GM23338 (cell line): ENCODE data around the gene ZFP36. TPM values are rescaled to one million over a fixed set of nuclear protein-coding genes. Genes with fewer than 3 reads are reported as not detected.

Experiments
- ATAC-seq: fragments of 200-7000 bp; cut with Tn5 transposase; 3 replicates; pipeline ENCODE4 v1.9.1; 2020
- DNase-seq: peaks from one replicate; pipeline ENCODE4 v3.0.0-alpha.2; 2015; ENCODE audit warnings: low spot score
- H2AFZ ChIP-seq: fragments of 200-600 bp; sonication (generic); 2 replicates; pipeline ENCODE4 v1.8.0; 2016; ENCODE audit warnings: antibody characterized with exemption, mild to moderate bottlenecking, moderate library complexity
- H3F3A ChIP-seq: fragments of 200-600 bp; sonication (generic); replicated peaks from 2 replicates; pipeline ENCODE4 v1.8.0; 2017; ENCODE audit warnings: antibody characterized with exemption, mixed run types, low read depth
- H3K27ac ChIP-seq: fragments of 200-600 bp; sonication (generic); 2 replicates; pipeline ENCODE4 v1.6.1; 2016; ENCODE audit warnings: low read depth
- H3K27me3 ChIP-seq: fragments of 200-600 bp; sonication (generic); 2 replicates; pipeline ENCODE4 v1.8.0; 2016; ENCODE audit warnings: mild to moderate bottlenecking, mixed run types, moderate library complexity; ENCODE audit not compliant: insufficient read depth
- H3K36me3 ChIP-seq: fragments of 200-600 bp; sonication (generic); 2 replicates; pipeline ENCODE4 v1.8.0; 2016; ENCODE audit warnings: mild to moderate bottlenecking; ENCODE audit not compliant: insufficient read depth
- H3K4me1 ChIP-seq: fragments of 200-600 bp; sonication (generic); 2 replicates; pipeline ENCODE4 v1.8.0; 2016; ENCODE audit warnings: mild to moderate bottlenecking, moderate library complexity; ENCODE audit not compliant: insufficient read depth
- H3K4me2 ChIP-seq: fragments of 200-600 bp; sonication (generic); 2 replicates; pipeline ENCODE4 v1.7.1; 2017; ENCODE audit warnings: mixed run types
- H3K4me3 ChIP-seq: fragments of 200-600 bp; sonication (generic); 2 replicates; pipeline ENCODE4 v1.6.1; 2016; ENCODE audit warnings: mixed run types
- H3K79me2 ChIP-seq: fragments of 200-600 bp; sonication (generic); replicated peaks from 2 replicates; pipeline ENCODE4 v1.8.0; 2017; ENCODE audit warnings: mild to moderate bottlenecking; ENCODE audit not compliant: insufficient read depth
- H3K9me2 ChIP-seq: fragments of 200-600 bp; sonication (generic); 2 replicates; pipeline ENCODE4 v1.8.0; 2017; ENCODE audit not compliant: insufficient read depth
- H4K20me1 ChIP-seq: fragments of 200-600 bp; sonication (generic); replicated peaks from 2 replicates; pipeline ENCODE4 v1.8.0; 2017; ENCODE audit warnings: mild to moderate bottlenecking; ENCODE audit not compliant: insufficient read depth
- H3K27ac Mint-ChIP-seq: 2 replicates; pipeline ENCODE4 v1.8.0; 2020; ENCODE audit warnings: inconsistent platforms, mild to moderate bottlenecking, moderate library complexity, mixed read lengths
- H3K27me3 Mint-ChIP-seq: 3 replicates; pipeline ENCODE4 v1.8.0; 2022; ENCODE audit warnings: low read depth, mild to moderate bottlenecking, moderate library complexity, mixed read lengths, inconsistent platforms; ENCODE audit not compliant: insufficient read depth, poor library complexity
- H3K36me3 Mint-ChIP-seq: 3 replicates; pipeline ENCODE4 v1.8.0; 2021; ENCODE audit warnings: low read depth, mild to moderate bottlenecking, inconsistent platforms, moderate library complexity, mixed read lengths
- H3K4me1 Mint-ChIP-seq: 3 replicates; pipeline ENCODE4 v1.8.0; 2020; ENCODE audit warnings: mild to moderate bottlenecking, inconsistent platforms, mixed read lengths
- H3K4me3 Mint-ChIP-seq: 3 replicates; pipeline ENCODE4 v1.8.0; 2021; ENCODE audit warnings: moderate library complexity, mild to moderate bottlenecking, inconsistent platforms, mixed read lengths
- H3K9me3 Mint-ChIP-seq: 3 replicates; pipeline ENCODE4 v1.8.0; 2020; ENCODE audit warnings: moderate library complexity, mild to moderate bottlenecking, inconsistent platforms, mixed read lengths
- CREB1 ChIP-seq: fragments of 250-450 bp; sonication (Bioruptor Pico); IDR thresholded peaks from 2 replicates; pipeline ENCODE4 v1.5.0; 2020; ENCODE audit warnings: low read depth, mild to moderate bottlenecking, moderate library complexity
- EZH2 ChIP-seq: fragments of 200-600 bp; sonication (generic); IDR thresholded peaks from one replicate; pipeline ENCODE4 v1.8.0; 2017; ENCODE audit warnings: antibody characterized with exemption, mild to moderate bottlenecking, low read depth; ENCODE audit not compliant: unreplicated experiment
- EZH2phosphoT487 ChIP-seq: fragments of 200-600 bp; sonication (generic); IDR thresholded peaks from one replicate; pipeline ENCODE4 v1.8.1; 2018; ENCODE audit warnings: antibody characterized with exemption; ENCODE audit not compliant: unreplicated experiment
- NANOG ChIP-seq: IDR thresholded peaks from 2 replicates; pipeline ENCODE4 v1.6.1; 2016; ENCODE audit warnings: antibody characterized with exemption, borderline replicate concordance
- POLR2AphosphoS5 ChIP-seq: IDR thresholded peaks from 2 replicates; pipeline ENCODE4 v1.6.1; 2016; ENCODE audit warnings: antibody characterized with exemption, low read depth
- STAT1 ChIP-seq: IDR thresholded peaks from one replicate; pipeline ENCODE4 v1.6.1; 2016; ENCODE audit warnings: antibody characterized with exemption; ENCODE audit not compliant: unreplicated experiment
- ZNF114 ChIP-seq: fragments of 250-450 bp; sonication (Bioruptor Pico); IDR thresholded peaks from 2 replicates; pipeline ENCODE4 v1.5.0; 2020; ENCODE audit warnings: mild to moderate bottlenecking, moderate library complexity
- ZNF331 ChIP-seq: fragments of 250-450 bp; sonication (Bioruptor Pico); IDR thresholded peaks from 2 replicates; pipeline ENCODE4 v1.5.0; 2020; ENCODE audit warnings: low read depth, mild to moderate bottlenecking, moderate library complexity
- polyA plus RNA-seq: library from polyadenylated mRNA; unstranded; fragments of >200 nt; fragmentation: Nextera tagmentation; extraction: Ambion mirVana; gene quantifications from 2 replicates; pipeline ENCODE4 v1.2.1, GENCODE V29; 2016
- total RNA-seq: library from RNA; depleted of rRNA; stranded (reverse); fragments of >200 nt; shearing (Covaris generic); gene quantifications from 2 replicates; pipeline ENCODE4 v1.2.3, GENCODE V29; 2014
- TF ChIP-seq, protein P1 (sequence below): fragments of 250-450 bp; sonication (Bioruptor Pico); IDR thresholded peaks from 2 replicates; pipeline ENCODE4 v1.5.0; 2020; ENCODE audit warnings: mild to moderate bottlenecking, moderate library complexity
- TF ChIP-seq, protein P2 (sequence below), 2 experiments: fragments of 200-600 bp in 1 of 2; sonication (generic) in 1 of 2; conservative IDR thresholded peaks; 2 replicates each; pipeline versions ENCODE4 v1.5.1 to v1.6.1; 2016 to 2017; ENCODE audit warnings: antibody characterized with exemption in 2 of 2, low read depth in 2 of 2, mild to moderate bottlenecking in 2 of 2, moderate library complexity in 1 of 2
- TF ChIP-seq, protein P3 (sequence below): IDR thresholded peaks from one replicate; pipeline ENCODE4 v1.6.1; 2018; ENCODE audit warnings: antibody characterized with exemption; ENCODE audit not compliant: unreplicated experiment
- TF ChIP-seq, protein P4 (sequence below): IDR thresholded peaks from 2 replicates; pipeline ENCODE4 v1.6.1; 2016; ENCODE audit warnings: antibody characterized with exemption

The ZFP36 gene
- total and polyA plus RNA-seq, 2 experiments from 2014 or later: 9.5 to 27.5 TPM

DNA sequence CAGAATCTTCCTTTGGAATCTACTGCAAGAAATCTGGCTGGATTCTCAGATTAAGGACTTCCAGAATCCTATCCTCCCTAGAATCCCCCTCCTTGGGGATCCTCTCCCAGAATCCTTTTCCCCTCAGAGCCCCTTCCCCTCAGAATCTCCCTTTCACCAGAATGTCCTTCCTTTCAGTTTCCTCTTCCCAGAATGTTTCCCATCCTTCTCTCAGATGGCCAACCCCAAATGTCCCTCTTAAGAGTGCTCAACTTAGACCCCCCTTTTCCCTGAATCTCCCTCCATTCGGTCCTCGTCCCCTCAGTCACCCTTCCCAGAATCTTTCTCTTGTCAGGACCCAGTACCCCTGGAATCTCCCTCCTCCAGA lies 29.7 kb downstream of the ZFP36 start (continued):
- TF ChIP-seq, protein P1, sequence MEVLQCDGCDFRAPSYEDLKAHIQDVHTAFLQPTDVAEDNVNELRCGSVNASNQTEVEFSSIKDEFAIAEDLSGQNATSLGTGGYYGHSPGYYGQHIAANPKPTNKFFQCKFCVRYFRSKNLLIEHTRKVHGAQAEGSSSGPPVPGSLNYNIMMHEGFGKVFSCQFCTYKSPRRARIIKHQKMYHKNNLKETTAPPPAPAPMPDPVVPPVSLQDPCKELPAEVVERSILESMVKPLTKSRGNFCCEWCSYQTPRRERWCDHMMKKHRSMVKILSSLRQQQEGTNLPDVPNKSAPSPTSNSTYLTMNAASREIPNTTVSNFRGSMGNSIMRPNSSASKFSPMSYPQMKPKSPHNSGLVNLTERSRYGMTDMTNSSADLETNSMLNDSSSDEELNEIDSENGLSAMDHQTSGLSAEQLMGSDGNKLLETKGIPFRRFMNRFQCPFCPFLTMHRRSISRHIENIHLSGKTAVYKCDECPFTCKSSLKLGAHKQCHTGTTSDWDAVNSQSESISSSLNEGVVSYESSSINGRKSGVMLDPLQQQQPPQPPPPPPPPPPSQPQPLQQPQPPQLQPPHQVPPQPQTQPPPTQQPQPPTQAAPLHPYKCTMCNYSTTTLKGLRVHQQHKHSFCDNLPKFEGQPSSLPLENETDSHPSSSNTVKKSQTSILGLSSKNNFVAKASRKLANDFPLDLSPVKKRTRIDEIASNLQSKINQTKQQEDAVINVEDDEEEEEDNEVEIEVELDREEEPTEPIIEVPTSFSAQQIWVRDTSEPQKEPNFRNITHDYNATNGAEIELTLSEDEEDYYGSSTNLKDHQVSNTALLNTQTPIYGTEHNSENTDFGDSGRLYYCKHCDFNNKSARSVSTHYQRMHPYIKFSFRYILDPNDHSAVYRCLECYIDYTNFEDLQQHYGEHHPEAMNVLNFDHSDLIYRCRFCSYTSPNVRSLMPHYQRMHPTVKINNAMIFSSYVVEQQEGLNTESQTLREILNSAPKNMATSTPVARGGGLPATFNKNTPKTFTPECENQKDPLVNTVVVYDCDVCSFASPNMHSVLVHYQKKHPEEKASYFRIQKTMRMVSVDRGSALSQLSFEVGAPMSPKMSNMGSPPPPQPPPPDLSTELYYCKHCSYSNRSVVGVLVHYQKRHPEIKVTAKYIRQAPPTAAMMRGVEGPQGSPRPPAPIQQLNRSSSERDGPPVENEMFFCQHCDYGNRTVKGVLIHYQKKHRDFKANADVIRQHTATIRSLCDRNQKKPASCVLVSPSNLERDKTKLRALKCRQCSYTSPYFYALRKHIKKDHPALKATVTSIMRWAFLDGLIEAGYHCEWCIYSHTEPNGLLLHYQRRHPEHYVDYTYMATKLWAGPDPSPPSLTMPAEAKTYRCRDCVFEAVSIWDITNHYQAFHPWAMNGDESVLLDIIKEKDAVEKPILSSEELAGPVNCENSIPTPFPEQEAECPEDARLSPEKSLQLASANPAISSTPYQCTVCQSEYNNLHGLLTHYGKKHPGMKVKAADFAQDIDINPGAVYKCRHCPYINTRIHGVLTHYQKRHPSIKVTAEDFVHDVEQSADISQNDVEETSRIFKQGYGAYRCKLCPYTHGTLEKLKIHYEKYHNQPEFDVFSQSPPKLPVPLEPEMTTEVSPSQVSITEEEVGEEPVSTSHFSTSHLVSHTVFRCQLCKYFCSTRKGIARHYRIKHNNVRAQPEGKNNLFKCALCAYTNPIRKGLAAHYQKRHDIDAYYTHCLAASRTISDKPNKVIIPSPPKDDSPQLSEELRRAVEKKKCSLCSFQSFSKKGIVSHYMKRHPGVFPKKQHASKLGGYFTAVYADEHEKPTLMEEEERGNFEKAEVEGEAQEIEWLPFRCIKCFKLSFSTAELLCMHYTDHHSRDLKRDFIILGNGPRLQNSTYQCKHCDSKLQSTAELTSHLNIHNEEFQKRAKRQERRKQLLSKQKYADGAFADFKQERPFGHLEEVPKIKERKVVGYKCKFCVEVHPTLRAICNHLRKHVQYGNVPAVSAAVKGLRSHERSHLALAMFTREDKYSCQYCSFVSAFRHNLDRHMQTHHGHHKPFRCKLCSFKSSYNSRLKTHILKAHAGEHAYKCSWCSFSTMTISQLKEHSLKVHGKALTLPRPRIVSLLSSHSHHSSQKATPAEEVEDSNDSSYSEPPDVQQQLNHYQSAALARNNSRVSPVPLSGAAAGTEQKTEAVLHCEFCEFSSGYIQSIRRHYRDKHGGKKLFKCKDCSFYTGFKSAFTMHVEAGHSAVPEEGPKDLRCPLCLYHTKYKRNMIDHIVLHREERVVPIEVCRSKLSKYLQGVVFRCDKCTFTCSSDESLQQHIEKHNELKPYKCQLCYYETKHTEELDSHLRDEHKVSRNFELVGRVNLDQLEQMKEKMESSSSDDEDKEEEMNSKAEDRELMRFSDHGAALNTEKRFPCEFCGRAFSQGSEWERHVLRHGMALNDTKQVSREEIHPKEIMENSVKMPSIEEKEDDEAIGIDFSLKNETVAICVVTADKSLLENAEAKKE (CRISPR knock-in tag): no peak
- no peak for TF ChIP-seq EZH2
- no peak for TF ChIP-seq ZNF331 (CRISPR knock-in tag)

DNA sequence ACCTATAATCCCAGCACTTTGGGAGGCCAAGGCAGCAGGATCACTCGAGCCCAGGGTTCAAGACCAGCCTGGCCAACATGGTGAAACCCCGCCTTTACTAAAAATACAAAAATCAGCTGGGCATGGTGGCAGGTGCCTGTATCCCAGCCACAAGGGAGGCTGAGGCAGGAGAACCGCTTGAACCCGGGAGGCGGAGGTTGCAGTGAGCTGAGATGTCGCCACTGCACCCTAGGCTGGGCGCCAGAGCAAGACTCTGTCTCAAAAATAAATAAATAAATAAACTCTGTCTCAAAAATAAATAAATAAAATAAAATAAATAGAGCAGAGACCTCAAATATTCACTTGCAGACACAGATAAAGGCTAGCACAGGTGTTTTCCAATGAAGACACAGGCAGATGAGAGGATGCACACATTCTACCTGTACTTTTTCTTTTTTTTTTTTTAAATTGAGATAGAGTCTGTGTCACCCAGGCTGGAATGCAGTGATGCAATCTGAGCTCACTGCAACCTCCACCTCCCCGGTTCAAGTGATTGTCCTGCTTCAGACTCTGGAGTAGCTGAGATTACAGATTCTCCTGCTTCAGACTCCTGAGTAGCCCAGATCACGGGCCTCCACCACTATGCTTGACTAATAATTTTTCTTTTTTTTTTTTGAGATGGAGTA lies 31.8 kb downstream of the ZFP36 start:
- no peak overlapping the region for H3K27ac Mint-ChIP-seq
- Histone ChIP-seq H3F3A (peaks cover 26% of the 10 kb centered on the region), H3K4me3 (no peak overlapping the region), H4K20me1 (peaks cover 11% of the 10 kb centered on the region), H3K27ac (no peak overlapping the region), H3K36me3 (peaks cover 20% of the 10 kb centered on the region), H2AFZ (no peak overlapping the region), H3K79me2 (peaks cover 24% of the 10 kb centered on the region), H3K9me2 (no peaks in the 10 kb centered on the region), H3K4me2 (no peak overlapping the region), H3K27me3 (no peaks in the 10 kb centered on the region), H3K4me1 (peaks cover 18% of the 10 kb centered on the region)
- peaks cover 6% of the 10 kb centered on the region for H3K9me3 Mint-ChIP-seq
- H3K27me3 Mint-ChIP-seq: peaks cover 42% of the 10 kb centered on the region
- ATAC-seq (no peak), DNase-seq (no peak)
- no peak overlapping the region; the same call in 2 of the 3 replicates for H3K4me3 Mint-ChIP-seq
- peaks cover 24% of the 10 kb centered on the region for H3K36me3 Mint-ChIP-seq
- H3K4me1 Mint-ChIP-seq: peaks cover 37% of the 10 kb centered on the region
- no peak for TF ChIP-seq ZNF331 (CRISPR knock-in tag)
- no peak for TF ChIP-seq NANOG
- TF ChIP-seq STAT1: no peak
- TF ChIP-seq EZH2phosphoT487: no peak
- no peak for TF ChIP-seq ZNF114 (CRISPR knock-in tag)
- TF ChIP-seq CREB1 (CRISPR knock-in tag): no peak
- TF ChIP-seq, protein P2, sequence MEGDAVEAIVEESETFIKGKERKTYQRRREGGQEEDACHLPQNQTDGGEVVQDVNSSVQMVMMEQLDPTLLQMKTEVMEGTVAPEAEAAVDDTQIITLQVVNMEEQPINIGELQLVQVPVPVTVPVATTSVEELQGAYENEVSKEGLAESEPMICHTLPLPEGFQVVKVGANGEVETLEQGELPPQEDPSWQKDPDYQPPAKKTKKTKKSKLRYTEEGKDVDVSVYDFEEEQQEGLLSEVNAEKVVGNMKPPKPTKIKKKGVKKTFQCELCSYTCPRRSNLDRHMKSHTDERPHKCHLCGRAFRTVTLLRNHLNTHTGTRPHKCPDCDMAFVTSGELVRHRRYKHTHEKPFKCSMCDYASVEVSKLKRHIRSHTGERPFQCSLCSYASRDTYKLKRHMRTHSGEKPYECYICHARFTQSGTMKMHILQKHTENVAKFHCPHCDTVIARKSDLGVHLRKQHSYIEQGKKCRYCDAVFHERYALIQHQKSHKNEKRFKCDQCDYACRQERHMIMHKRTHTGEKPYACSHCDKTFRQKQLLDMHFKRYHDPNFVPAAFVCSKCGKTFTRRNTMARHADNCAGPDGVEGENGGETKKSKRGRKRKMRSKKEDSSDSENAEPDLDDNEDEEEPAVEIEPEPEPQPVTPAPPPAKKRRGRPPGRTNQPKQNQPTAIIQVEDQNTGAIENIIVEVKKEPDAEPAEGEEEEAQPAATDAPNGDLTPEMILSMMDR (conservative IDR thresholded peaks at IDR 0.05; ENCODE audit: low read depth in 2 of 2): no peak
- TF ChIP-seq, protein P3, sequence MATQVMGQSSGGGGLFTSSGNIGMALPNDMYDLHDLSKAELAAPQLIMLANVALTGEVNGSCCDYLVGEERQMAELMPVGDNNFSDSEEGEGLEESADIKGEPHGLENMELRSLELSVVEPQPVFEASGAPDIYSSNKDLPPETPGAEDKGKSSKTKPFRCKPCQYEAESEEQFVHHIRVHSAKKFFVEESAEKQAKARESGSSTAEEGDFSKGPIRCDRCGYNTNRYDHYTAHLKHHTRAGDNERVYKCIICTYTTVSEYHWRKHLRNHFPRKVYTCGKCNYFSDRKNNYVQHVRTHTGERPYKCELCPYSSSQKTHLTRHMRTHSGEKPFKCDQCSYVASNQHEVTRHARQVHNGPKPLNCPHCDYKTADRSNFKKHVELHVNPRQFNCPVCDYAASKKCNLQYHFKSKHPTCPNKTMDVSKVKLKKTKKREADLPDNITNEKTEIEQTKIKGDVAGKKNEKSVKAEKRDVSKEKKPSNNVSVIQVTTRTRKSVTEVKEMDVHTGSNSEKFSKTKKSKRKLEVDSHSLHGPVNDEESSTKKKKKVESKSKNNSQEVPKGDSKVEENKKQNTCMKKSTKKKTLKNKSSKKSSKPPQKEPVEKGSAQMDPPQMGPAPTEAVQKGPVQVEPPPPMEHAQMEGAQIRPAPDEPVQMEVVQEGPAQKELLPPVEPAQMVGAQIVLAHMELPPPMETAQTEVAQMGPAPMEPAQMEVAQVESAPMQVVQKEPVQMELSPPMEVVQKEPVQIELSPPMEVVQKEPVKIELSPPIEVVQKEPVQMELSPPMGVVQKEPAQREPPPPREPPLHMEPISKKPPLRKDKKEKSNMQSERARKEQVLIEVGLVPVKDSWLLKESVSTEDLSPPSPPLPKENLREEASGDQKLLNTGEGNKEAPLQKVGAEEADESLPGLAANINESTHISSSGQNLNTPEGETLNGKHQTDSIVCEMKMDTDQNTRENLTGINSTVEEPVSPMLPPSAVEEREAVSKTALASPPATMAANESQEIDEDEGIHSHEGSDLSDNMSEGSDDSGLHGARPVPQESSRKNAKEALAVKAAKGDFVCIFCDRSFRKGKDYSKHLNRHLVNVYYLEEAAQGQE: no peak
- TF ChIP-seq EZH2: no peak
- no peak for TF ChIP-seq POLR2AphosphoS5
- TF ChIP-seq, protein P4, sequence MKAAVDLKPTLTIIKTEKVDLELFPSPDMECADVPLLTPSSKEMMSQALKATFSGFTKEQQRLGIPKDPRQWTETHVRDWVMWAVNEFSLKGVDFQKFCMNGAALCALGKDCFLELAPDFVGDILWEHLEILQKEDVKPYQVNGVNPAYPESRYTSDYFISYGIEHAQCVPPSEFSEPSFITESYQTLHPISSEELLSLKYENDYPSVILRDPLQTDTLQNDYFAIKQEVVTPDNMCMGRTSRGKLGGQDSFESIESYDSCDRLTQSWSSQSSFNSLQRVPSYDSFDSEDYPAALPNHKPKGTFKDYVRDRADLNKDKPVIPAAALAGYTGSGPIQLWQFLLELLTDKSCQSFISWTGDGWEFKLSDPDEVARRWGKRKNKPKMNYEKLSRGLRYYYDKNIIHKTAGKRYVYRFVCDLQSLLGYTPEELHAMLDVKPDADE: no peak
